ENCODE data around the gene AP2A1. TPM values are rescaled to one million over a fixed set of nuclear protein-coding genes. Genes with fewer than 3 reads are reported as not detected.

Gene AP2A1
- total RNA-seq, 4 donors from 2014 or later: 48.9 to 112 (median 57.9) TPM

DNA sequence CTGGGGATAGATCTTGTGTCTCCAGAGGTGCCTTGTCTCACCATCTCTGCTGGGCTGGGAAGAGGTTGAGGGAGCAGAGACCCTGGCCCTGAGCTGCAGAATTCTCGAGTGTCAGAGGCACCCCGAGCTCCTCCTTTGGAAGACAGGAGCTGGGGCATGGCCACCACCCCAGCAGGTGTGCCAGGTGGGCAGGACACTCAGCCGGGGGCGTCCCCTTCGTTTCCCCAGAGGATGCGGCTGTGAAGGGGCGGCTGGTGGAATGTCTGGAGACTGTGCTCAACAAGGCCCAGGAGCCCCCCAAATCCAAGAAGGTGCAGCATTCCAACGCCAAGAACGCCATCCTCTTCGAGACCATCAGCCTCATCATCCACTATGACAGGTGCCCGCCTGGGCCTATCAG is 31.8 kb downstream of the AP2A1 start:
- TF ChIP-seq, protein P1, sequence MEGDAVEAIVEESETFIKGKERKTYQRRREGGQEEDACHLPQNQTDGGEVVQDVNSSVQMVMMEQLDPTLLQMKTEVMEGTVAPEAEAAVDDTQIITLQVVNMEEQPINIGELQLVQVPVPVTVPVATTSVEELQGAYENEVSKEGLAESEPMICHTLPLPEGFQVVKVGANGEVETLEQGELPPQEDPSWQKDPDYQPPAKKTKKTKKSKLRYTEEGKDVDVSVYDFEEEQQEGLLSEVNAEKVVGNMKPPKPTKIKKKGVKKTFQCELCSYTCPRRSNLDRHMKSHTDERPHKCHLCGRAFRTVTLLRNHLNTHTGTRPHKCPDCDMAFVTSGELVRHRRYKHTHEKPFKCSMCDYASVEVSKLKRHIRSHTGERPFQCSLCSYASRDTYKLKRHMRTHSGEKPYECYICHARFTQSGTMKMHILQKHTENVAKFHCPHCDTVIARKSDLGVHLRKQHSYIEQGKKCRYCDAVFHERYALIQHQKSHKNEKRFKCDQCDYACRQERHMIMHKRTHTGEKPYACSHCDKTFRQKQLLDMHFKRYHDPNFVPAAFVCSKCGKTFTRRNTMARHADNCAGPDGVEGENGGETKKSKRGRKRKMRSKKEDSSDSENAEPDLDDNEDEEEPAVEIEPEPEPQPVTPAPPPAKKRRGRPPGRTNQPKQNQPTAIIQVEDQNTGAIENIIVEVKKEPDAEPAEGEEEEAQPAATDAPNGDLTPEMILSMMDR (IDR thresholded peaks at IDR 0.05; ENCODE audit: low read depth): no peak

- TF ChIP-seq, protein P1 (IDR thresholded peaks at IDR 0.05; ENCODE audit: low read depth): no peak
Measured at GRCh38 chr19:49799271-49799797, 32.5 kb downstream of the AP2A1 start.

GRCh38 chr19:49799798-49800376 is 33.1 kb downstream of the AP2A1 start:
- TF ChIP-seq, protein P1 (IDR thresholded peaks at IDR 0.05; ENCODE audit: low read depth): no peak

- TF ChIP-seq, protein P1 (IDR thresholded peaks at IDR 0.05; ENCODE audit: low read depth): no peak
Measured at GRCh38 chr19:49800771-49801170, 34.0 kb downstream of the AP2A1 start.

- TF ChIP-seq, protein P1 (IDR thresholded peaks at IDR 0.05; ENCODE audit: low read depth): no peak
Measured at GRCh38 chr19:49801401-49801888, 34.6 kb downstream of the AP2A1 start.

- TF ChIP-seq, protein P1 (IDR thresholded peaks at IDR 0.05; ENCODE audit: low read depth): no peak
Measured at GRCh38 chr19:49801966-49802661, 35.3 kb downstream of the AP2A1 start.

- TF ChIP-seq, protein P1 (IDR thresholded peaks at IDR 0.05; ENCODE audit: low read depth): no peak
Measured at GRCh38 chr19:49802836-49803528, 36.2 kb downstream of the AP2A1 start.
